HG02623 (cell line): ENCODE data around the gene CFAP221.
A peak's percentile ranks its signal among the peaks of the same experiment; 100 is the strongest.

Experiments used
- ATAC-seq: cut with Tn5 transposase; IDR thresholded peaks from one replicate; pipeline ENCODE4 v1.9.1; 2021; ENCODE audit warnings: moderate library complexity; ENCODE audit not compliant: unreplicated experiment

The CFAP221 gene

DNA sequence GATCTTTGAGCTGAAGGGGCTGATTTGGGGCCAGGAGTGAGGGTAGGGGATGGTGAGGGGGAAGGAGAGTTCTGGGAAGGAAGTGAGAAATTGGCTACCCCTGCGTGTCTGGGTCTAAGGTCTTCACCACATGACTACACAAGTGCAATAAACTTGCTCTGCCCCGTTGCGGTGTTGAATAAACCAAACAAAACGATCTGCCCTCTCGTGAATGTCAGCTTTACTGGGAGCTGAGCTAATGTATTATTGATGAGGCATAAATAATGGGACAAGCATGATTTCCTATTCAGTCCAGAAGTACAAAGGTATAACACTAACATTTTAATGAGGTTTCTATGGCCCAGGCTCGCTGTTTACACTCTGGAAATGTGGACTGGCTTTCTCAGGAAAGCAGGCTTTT is 8.0 kb upstream of the CFAP221 start:
- ATAC-seq = no peak

DNA sequence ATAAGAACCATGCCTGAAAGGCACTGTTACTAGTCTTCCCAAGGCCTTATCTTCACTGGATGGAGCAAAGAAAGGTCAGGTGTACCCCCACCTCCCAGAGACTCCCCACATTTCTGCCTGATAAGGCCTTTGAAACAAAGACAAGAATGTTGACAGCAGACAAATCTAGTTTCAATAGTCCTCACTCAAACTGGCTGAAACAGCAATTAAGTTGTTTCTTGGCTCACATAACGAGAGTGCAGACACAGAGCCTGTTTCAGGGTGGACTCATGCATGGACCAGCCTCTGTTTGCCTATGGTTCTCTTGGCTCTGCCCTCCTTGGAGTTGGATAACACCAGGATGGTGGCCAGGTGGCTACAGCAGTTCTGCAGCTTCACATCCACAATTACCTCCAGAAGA is 7.5 kb upstream of the CFAP221 start:
- no peak for ATAC-seq

- no peak for ATAC-seq
Observed at GRCh38 chr2:119537792-119538191, 6.5 kb upstream of the CFAP221 start.

GRCh38 chr2:119541476-119541875 is 2.8 kb upstream of the CFAP221 start:
- ATAC-seq = no peak

- no peak for ATAC-seq
Observed at GRCh38 chr2:119544939-119545475, 758 bp downstream of the CFAP221 start.

DNA sequence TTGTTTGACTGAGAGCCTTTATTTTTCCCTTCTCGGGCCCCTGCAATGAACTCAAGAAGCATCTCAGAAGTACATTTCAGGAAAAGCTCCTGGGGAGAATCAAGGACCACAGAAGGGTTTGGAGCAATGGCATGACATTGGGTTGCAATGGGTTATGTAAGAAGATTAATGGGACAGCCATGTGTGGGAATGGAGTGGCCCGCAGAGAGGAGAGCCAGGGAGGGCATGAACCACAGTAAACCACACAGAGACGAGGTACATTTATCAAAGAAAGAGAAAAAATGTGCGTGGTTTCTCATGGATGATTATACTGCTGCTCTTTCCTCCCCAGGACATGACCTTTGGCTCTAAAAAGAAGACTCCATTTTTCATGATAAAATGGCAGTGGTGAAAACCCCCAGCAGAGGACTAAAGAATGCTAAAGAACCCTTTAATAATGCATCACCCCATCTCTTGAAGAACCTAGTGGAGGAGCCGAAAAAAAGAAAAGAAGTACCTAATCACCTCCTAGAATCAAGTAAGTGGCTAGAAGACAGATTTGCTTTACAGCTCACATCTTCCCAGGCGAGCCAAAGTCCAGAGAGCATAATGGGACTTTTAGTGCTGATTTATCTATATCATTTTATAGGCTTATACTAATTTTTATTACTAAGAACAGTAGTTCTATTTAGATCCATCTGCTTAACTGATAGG is 1.7 kb downstream of the CFAP221 start:
- no peak for ATAC-seq

DNA sequence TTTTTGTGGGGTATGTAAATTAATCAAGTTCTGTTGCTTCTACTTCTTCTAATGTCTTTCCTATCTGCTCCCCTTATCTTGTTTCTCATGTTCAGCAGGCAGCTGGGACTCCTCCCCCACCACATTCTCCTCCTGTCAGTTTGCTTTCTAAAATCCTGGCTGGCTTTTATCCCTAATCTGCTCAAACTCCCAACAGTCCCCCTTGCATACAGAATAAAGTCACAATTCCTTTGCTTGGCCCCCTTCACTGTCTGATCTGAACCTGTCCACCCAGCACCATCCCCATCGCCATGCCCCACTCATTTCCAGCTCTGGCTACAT is 2.2 kb downstream of the CFAP221 start:
- no peak for ATAC-seq

DNA sequence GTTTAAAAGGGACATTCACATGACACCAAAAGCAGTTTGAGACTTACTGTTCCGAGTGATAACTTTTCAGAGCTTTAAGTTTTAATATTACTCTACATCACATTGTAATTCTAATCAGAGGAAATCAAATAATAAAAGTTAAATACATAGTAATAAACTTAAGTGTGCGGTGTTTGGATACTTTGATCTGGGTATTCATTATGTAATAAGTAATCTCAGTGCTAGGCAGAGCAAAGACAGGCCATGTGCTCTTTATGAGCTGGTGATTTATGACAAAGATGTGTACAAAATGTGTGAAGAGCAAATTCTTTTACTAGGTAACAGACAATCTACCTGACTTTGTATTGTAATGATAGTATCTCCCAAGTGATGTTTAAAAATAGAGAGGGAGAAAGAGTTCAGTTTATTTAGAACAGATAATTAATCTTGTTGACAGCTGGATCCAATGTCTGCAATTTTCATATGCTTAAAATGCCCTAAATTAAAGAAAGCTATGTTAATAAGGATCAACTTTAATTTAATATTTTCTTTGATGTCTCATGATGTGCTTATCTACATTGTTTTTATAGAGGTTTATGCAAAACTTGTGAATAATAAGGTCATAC is 4.4 kb downstream of the CFAP221 start:
- ATAC-seq = no peak

GRCh38 chr2:119549241-119549640 is 5.0 kb downstream of the CFAP221 start:
- no peak for ATAC-seq

- no peak for ATAC-seq
Observed at GRCh38 chr2:119550346-119550745, 6.1 kb downstream of the CFAP221 start.

DNA sequence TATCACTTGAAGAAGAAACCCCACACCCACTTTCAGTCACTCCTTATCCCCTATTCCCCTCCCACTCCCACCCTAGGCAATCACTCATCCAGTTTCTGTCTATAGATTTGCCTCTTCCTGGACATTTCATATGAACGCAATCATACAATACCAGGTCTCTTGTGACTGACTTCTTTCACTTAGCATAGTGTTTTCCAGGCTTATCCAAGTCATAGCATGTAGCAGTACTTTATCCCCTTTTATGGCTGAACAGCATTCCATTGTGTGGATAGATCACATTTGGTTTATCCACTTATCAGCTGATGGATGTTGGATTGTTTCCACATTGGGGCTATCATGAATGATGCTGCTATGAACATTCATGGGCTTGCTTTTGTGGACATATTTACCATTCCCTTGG is 6.6 kb downstream of the CFAP221 start:
- no peak for ATAC-seq

DNA sequence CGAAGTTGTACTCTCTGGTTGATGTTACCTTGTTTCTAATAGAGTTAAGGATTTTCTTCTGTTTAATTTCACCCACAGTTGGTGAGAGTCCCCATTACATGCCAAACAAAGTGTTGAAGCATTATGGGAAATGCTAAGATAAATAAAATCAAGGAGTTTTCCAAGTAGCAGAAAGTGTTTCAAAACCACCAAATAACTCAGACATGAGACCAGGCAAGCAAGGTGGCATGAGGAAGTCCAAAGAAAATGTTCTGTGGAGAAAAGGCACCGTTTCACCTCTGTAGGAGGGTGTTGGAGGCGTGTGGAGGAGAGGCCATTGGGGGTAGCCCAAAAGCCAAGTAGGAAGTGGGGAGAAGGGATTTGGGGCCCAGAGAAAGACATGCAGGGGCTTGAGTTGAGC is 8.7 kb downstream of the CFAP221 start:
- ATAC-seq = no peak

DNA sequence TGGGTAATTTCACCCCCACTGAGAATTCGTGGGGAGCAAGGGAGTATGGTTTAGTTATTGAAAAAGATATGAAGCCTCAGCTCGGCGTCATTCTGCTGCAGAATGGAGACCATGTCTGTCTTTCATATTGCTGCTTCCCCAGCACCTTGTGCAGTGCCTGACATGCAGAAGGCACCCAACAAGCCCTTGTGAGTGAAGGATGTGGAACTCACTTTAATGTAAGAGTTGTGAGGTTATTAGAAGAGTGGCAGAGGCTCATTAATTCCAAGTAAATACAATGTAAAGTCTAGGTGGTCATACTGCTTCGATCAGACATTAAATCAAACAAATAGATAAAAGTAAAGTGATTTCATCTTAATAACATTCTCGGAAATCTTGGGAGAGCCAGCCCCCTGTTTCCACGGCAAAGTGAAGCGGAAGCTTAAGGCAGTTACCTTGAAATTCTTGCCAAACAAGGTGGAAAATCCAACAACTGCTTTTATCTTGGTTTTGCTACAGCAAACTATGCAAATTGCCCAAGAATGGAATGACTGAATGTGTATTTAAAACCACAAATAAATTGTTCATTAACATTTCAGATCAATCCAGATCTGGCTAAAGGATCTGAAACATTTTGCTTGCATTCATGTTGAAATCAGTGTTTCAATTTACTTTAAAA is 9.6 kb downstream of the CFAP221 start:
- no peak for ATAC-seq

- ATAC-seq = no peak
Observed at GRCh38 chr2:119565481-119565880, 21.2 kb downstream of the CFAP221 start.

DNA sequence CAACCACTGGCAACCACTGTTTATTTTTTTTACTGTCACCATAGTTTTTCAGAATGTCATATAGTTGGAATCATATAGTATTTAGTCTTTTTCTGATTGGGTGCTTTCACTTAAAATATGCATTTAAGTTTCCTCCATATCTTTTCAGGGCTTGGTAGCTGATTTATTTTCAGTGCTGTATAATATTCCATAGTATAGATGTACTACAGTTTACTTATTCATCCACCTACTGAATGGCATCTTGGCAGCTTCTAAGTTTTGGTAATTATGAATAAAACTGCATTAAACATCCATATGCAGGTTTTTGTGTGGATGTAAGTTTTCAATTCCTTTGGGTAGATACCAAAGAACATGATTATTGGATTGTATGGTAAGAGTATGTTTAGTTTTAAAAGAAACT is 23.0 kb downstream of the CFAP221 start:
- no peak for ATAC-seq

DNA sequence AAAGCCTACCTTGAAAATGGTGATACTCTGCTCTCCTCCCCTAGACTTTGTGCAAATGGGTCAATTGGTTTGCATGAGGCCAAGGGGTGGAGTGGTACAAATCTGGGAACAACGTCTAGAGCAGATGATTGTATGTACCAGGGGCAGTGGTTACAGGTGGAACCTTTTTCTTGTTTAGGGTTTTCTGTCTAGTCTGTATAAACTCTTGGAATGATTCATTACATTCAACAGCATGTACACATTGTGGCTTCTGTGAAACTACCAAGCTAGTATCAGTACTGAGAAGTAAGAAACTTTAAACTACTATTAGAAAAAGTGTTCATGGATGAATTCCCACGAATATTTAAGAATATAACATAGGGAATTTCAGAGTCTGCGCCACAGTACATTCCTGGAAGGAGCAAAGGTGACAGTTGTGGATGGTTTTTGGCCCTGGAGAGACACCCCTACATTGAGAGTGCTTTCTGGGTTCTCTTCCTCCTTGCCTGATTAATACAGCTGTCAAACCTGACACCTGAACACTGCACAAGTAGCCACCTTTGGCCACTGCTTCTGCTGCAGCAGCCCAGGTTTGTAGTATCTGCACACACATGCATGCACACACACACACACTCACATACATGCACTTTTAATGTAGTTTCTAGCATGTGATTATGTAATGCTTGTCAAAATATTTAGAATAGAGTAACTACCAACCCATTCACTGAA is 30.0 kb downstream of the CFAP221 start:
- peak; percentile 99 for ATAC-seq

GRCh38 chr2:119574864-119575263 is 30.6 kb downstream of the CFAP221 start:
- no peak for ATAC-seq

- no peak for ATAC-seq
Observed at GRCh38 chr2:119575439-119575838, 31.2 kb downstream of the CFAP221 start.

- ATAC-seq = no peak
Observed at GRCh38 chr2:119579424-119580295, 35.4 kb downstream of the CFAP221 start.

DNA sequence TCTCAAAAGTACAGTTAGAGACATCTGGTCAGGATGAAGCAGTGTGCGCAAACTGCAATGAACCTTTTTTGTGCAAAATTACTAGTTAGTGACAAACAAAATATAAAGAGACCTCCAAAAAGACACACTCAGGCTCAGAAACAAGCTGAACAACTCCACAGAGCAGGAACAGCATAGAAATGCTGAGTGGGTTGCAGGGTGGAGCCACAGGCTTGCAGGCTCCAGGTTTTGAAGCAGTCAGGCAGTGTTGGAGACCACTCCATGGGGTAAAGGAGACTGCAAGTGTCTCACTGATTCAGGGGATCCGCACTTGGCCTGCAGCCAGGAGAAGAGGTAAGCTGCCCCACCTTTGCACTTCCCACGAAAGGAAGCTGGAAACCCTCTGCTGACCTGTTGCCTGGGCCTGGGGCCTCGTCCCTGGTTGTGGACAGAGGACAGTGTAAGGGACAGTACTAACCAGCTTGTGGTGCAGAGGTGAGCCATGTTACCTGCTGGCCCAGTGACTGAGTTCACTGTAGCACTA is 36.4 kb downstream of the CFAP221 start:
- ATAC-seq = no peak
